GM12878 (cell line): ENCODE results near the gene AKR1B15.
"Not testable (repeated sequence)": the region's sequence is repeated elsewhere in the genome, so short reads cannot be mapped to it uniquely, and the experiment has no call there.

Experiments
- E2F8 ChIP-seq: fragments of 450-650 bp; IDR thresholded peaks from 2 replicates; pipeline ENCODE4 v1.6.1; 2018; ENCODE audit warnings: mild to moderate bottlenecking, low read depth, moderate library complexity; ENCODE audit not compliant: partially characterized antibody
- EP300 ChIP-seq, 2 experiments: fragments of 150-350 bp in 1 of 2; IDR thresholded peaks; 2 replicates each; pipeline ENCODE4 v1.6.1; 2011 to 2012; ENCODE audit warnings: low read depth in 2 of 2, low read length in 2 of 2, borderline replicate concordance in 1 of 2, improper control_type of control experiment in 1 of 2, inconsistent platforms in 1 of 2; ENCODE audit not compliant: control insufficient read depth in 1 of 2
- FOXK2 ChIP-seq: fragments of 450-650 bp; IDR thresholded peaks from 2 replicates; pipeline ENCODE4 v1.6.1; 2017; ENCODE audit warnings: mild to moderate bottlenecking, moderate library complexity
- IKZF2 ChIP-seq, 2 experiments: fragments of 450-650 bp; IDR thresholded peaks; 2 replicates each; pipeline ENCODE4 v1.6.1; 2017; ENCODE audit warnings: mild to moderate bottlenecking in 2 of 2, moderate library complexity in 2 of 2
- MEF2A ChIP-seq: IDR thresholded peaks from 2 replicates; pipeline ENCODE4 v1.6.1; 2011; ENCODE audit warnings: low read depth, mild to moderate bottlenecking, low read length, moderate library complexity; ENCODE audit not compliant: insufficient read depth
- MYC ChIP-seq: IDR thresholded peaks from 2 replicates; pipeline ENCODE4 v1.6.1; 2011; ENCODE audit warnings: mild to moderate bottlenecking, low read length, moderate library complexity, inconsistent platforms; ENCODE audit not compliant: insufficient read depth, insufficient replicate concordance, insufficient read length, severe bottlenecking
- POLR2A ChIP-seq: IDR thresholded peaks from 2 replicates; pipeline ENCODE4 v1.6.1; 2011; ENCODE audit warnings: low read depth, mild to moderate bottlenecking, low read length
- POLR2AphosphoS5 ChIP-seq: IDR thresholded peaks from 2 replicates; pipeline ENCODE4 v1.6.1; 2011; ENCODE audit warnings: mild to moderate bottlenecking, low read length, inconsistent platforms
- SP1 ChIP-seq: IDR thresholded peaks from one replicate; pipeline ENCODE4 v1.6.1; 2011; ENCODE audit warnings: low read depth, low read length
- TF ChIP-seq, protein P1 (sequence below), 3 experiments: IDR thresholded peaks in 2 of 3; conservative IDR thresholded peaks in 1 of 3; 2 replicates each; pipeline ENCODE4 v1.5.1; 2011; ENCODE audit warnings: low read depth in 3 of 3, low read length in 3 of 3, mild to moderate bottlenecking in 3 of 3, control low read depth in 2 of 3, moderate library complexity in 2 of 3, inconsistent platforms in 1 of 3, mixed read lengths in 1 of 3; ENCODE audit not compliant: control insufficient read depth in 2 of 3, insufficient read depth in 1 of 3; ENCODE audit errors: extremely low read depth in 1 of 3
- TF ChIP-seq, protein P2 (sequence below): IDR thresholded peaks from 2 replicates; pipeline ENCODE4 v1.6.1; 2011; ENCODE audit warnings: mild to moderate bottlenecking, low read depth, low read length, moderate library complexity; ENCODE audit not compliant: insufficient replicate concordance

- TF ChIP-seq POLR2A; MYC; EP300 (IDR thresholded peaks at IDR 0.05; ENCODE audit: borderline replicate concordance in 1 of 2, control insufficient read depth in 1 of 2, low read depth in 2 of 2, low read length in 2 of 2); IKZF2 (IDR thresholded peaks at IDR 0.05); MEF2A; POLR2AphosphoS5; FOXK2; SP1; E2F8: not testable (repeated sequence)
- TF ChIP-seq, protein P1, sequence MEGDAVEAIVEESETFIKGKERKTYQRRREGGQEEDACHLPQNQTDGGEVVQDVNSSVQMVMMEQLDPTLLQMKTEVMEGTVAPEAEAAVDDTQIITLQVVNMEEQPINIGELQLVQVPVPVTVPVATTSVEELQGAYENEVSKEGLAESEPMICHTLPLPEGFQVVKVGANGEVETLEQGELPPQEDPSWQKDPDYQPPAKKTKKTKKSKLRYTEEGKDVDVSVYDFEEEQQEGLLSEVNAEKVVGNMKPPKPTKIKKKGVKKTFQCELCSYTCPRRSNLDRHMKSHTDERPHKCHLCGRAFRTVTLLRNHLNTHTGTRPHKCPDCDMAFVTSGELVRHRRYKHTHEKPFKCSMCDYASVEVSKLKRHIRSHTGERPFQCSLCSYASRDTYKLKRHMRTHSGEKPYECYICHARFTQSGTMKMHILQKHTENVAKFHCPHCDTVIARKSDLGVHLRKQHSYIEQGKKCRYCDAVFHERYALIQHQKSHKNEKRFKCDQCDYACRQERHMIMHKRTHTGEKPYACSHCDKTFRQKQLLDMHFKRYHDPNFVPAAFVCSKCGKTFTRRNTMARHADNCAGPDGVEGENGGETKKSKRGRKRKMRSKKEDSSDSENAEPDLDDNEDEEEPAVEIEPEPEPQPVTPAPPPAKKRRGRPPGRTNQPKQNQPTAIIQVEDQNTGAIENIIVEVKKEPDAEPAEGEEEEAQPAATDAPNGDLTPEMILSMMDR (IDR thresholded peaks at IDR 0.05 in 2 of 3, conservative IDR thresholded peaks at IDR 0.05 in 1 of 3; ENCODE audit: control insufficient read depth in 2 of 3, extremely low read depth in 1 of 3, insufficient read depth in 1 of 3, low read depth in 3 of 3, low read length in 3 of 3), result not testable (repeated sequence)
- TF ChIP-seq, protein P2, sequence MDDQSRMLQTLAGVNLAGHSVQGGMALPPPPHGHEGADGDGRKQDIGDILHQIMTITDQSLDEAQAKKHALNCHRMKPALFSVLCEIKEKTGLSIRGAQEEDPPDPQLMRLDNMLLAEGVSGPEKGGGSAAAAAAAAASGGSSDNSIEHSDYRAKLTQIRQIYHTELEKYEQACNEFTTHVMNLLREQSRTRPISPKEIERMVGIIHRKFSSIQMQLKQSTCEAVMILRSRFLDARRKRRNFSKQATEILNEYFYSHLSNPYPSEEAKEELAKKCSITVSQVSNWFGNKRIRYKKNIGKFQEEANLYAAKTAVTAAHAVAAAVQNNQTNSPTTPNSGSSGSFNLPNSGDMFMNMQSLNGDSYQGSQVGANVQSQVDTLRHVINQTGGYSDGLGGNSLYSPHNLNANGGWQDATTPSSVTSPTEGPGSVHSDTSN, result not testable (repeated sequence)
Observed at GRCh38 chr7:134563398-134563749, 14.5 kb downstream of the AKR1B15 start.
